Activated CD8-positive, alpha-beta T cell treated with anti-CD3 and anti-CD28 coated beads for 36 hours (primary cell): ENCODE data around the gene PRKCE. TPM values are rescaled to one million over a fixed set of nuclear protein-coding genes. Genes with fewer than 3 reads are reported as not detected.

Experiments used
- ATAC-seq: fragments of 200-7000 bp; cut with Tn5 transposase; one replicate; pipeline ENCODE4 v1.10.0; 2021; ENCODE audit warnings: mild to moderate bottlenecking, moderate library complexity
- CTCF ChIA-PET: fragments of 350-600 bp; sonication (Branson Sonifier 250); formaldehyde crosslinking; loops from one replicate; lab custom pipeline; 2021; ENCODE audit warnings: antibody characterized with exemption; lab: Charles Lee
- POLR2A ChIA-PET: fragments of 350-600 bp; sonication (Branson Sonifier 250); formaldehyde crosslinking; loops from one replicate; lab custom pipeline; 2021; ENCODE audit warnings: antibody characterized with exemption; lab: Charles Lee
- DNase-seq: peaks from one replicate; pipeline ENCODE4 v3.0.0-alpha.2; 2020
- H3K27ac Mint-ChIP-seq: one replicate; pipeline ENCODE4 v1.8.0; 2021; ENCODE audit warnings: mild to moderate bottlenecking, mixed read lengths
- H3K27me3 Mint-ChIP-seq: one replicate; pipeline ENCODE4 v1.8.0; 2021; ENCODE audit warnings: mixed read lengths
- H3K36me3 Mint-ChIP-seq: one replicate; pipeline ENCODE4 v1.8.0; 2021; ENCODE audit warnings: low read depth, mixed read lengths
- H3K4me1 Mint-ChIP-seq: one replicate; pipeline ENCODE4 v1.8.0; 2021; ENCODE audit warnings: low read depth, mixed read lengths
- H3K4me3 Mint-ChIP-seq: one replicate; pipeline ENCODE4 v1.8.0; 2021; ENCODE audit warnings: mild to moderate bottlenecking, moderate library complexity, mixed read lengths
- H3K9me3 Mint-ChIP-seq: one replicate; pipeline ENCODE4 v1.8.0; 2021; ENCODE audit warnings: mixed read lengths
- CTCF ChIP-seq: fragments of 200-600 bp; IDR thresholded peaks from one replicate; pipeline ENCODE4 v1.8.0; 2022; ENCODE audit warnings: antibody characterized with exemption, mild to moderate bottlenecking
- intact Hi-C: fragments of 100-400 bp; cut with micrococcal nuclease; formaldehyde crosslinking; loops from one replicate; pipeline ENCODE4 v1.10.0; 2022
- total RNA-seq, 2 experiments: library from RNA; stranded (reverse); gene quantifications; one replicate each; pipeline ENCODE4 v1.2.3, GENCODE V29; 2021

Gene PRKCE
- total RNA-seq, 2 experiments from 2014 or later = 11.5 to 11.9 TPM

DNA sequence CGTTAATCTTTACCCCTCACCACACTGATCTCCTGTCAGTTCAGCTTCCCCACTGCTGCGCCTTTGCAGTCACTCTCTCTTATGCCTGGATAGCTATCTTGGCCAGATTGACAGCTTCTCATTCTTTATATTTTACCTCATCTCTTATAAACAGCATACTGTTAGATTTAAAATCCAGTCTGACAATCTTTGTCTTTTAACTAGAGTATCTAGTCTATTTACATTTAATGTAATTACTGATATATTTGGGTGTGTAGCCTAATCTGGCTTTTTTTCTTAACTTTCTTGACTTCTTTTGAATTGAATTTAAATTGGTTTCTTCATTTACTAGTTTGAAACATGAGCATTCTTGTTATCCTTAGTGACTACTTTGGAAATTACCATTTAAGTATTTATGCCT, 225.1 kb downstream of the PRKCE start:
- ATAC-seq = no peak
- POLR2A ChIA-PET = no interaction called here

GRCh38 chr2:45879406-45879805, 227.9 kb downstream of the PRKCE start:
- Mint-ChIP-seq H3K4me1 (no peaks in the 10 kb centered on the region), H3K9me3 (peaks cover 11% of the 10 kb centered on the region), H3K27me3 (no peaks in the 10 kb centered on the region), H3K36me3 (peaks cover 14% of the 10 kb centered on the region), H3K27ac (no peak overlapping the region), H3K4me3 (no peak overlapping the region)
- ATAC-seq (no peak), DNase-seq (no peak)
- ChIA-PET CTCF (interaction anchor here (1.8 kb wide), 1 partner anchor 101 kb away, joined by 4 read pairs; no protein-coding TSS in a partner anchor), POLR2A (no interaction called here)
- intact Hi-C loops = no loop called here
- TF ChIP-seq CTCF = no peak

More for the DNA sequence above, 225.1 kb downstream of the PRKCE start:
- no peak for TF ChIP-seq CTCF
- Mint-ChIP-seq H3K27me3 (no peaks in the 10 kb centered on the region), H3K9me3 (peaks cover 11% of the 10 kb centered on the region), H3K27ac (no peak overlapping the region), H3K36me3 (peaks cover 14% of the 10 kb centered on the region), H3K4me1 (no peaks in the 10 kb centered on the region), H3K4me3 (no peak overlapping the region)
- CTCF ChIA-PET = interaction anchor here (0.5 to 1.2 kb wide), 2 partner anchors 13 to 1014 kb away, joined by 3 read pairs; no protein-coding TSS in a partner anchor
- intact Hi-C loops = no loop called here
- no peak for DNase-seq

GRCh38 chr2:45879936-45880335, 228.5 kb downstream of the PRKCE start:
- no peaks in the 10 kb centered on the region for H3K4me1 Mint-ChIP-seq
- no peak overlapping the region for H3K4me3 Mint-ChIP-seq
- H3K9me3 Mint-ChIP-seq = peaks cover 11% of the 10 kb centered on the region
- intact Hi-C loops = no loop called here
- ATAC-seq (no peak), DNase-seq (no peak)
- TF ChIP-seq CTCF = no peak
- CTCF ChIA-PET = interaction anchor here (1.8 kb wide), 1 partner anchor 101 kb away, joined by 4 read pairs; no protein-coding TSS in a partner anchor
- H3K27me3 Mint-ChIP-seq = no peaks in the 10 kb centered on the region
- peaks cover 12% of the 10 kb centered on the region for H3K36me3 Mint-ChIP-seq
- H3K27ac Mint-ChIP-seq = no peak overlapping the region
- POLR2A ChIA-PET = no interaction called here

- ChIA-PET POLR2A (no interaction called here), CTCF (interaction anchor here (1.0 to 1.1 kb wide), 2 partner anchors 8 to 31 kb away, joined by 3 to 4 read pairs; no protein-coding TSS in a partner anchor)
- peaks cover 2% of the 10 kb centered on the region for H3K9me3 Mint-ChIP-seq
- ATAC-seq = no peak
- H3K4me3 Mint-ChIP-seq = no peak overlapping the region
- intact Hi-C loops = no loop called here
- H3K27ac Mint-ChIP-seq = no peak overlapping the region
- H3K36me3 Mint-ChIP-seq = peaks cover 6% of the 10 kb centered on the region
- H3K27me3 Mint-ChIP-seq = no peaks in the 10 kb centered on the region
- no peaks in the 10 kb centered on the region for H3K4me1 Mint-ChIP-seq
- DNase-seq = no peak
- TF ChIP-seq CTCF = no peak
Observed at GRCh38 chr2:45881970-45882581, 230.6 kb downstream of the PRKCE start.
